MM.1S (cell line): Measurements from ENCODE around the gene ILF3.

Source experiments
- DNase-seq: peaks from one replicate; pipeline ENCODE4 v3.0.0-alpha.2; 2015
- H2AFZ ChIP-seq: fragments of 300-600 bp; sonication (generic); 2 replicates; pipeline ENCODE4 v1.6.0; 2016; ENCODE audit warnings: antibody characterized with exemption, low read length
- H3F3A ChIP-seq: fragments of 300-600 bp; sonication (generic); 2 replicates; pipeline ENCODE4 v1.6.1; 2016; ENCODE audit warnings: mild to moderate bottlenecking, antibody characterized with exemption, low read length, moderate library complexity, mixed read lengths; ENCODE audit not compliant: insufficient read depth
- H3K27ac ChIP-seq: fragments of 300-600 bp; sonication (generic); 2 replicates; pipeline ENCODE4 v1.5.1; 2016; ENCODE audit warnings: mild to moderate bottlenecking, low read length
- H3K27me3 ChIP-seq: fragments of 300-600 bp; sonication (generic); replicated peaks from 2 replicates; pipeline ENCODE4 v1.6.0; 2016; ENCODE audit warnings: low read length; ENCODE audit not compliant: insufficient read depth
- H3K36me3 ChIP-seq: fragments of 300-600 bp; sonication (generic); replicated peaks from 2 replicates; pipeline ENCODE4 v1.6.1; 2016; ENCODE audit warnings: mild to moderate bottlenecking, low read length, mixed read lengths; ENCODE audit not compliant: insufficient read depth
- H3K4me1 ChIP-seq: fragments of 300-600 bp; sonication (generic); 2 replicates; pipeline ENCODE4 v1.6.1; 2016; ENCODE audit warnings: low read length, mixed read lengths
- H3K4me2 ChIP-seq: fragments of 300-600 bp; sonication (generic); 2 replicates; pipeline ENCODE4 v1.6.0; 2016; ENCODE audit warnings: low read depth, low read length
- H3K4me3 ChIP-seq: fragments of 300-600 bp; sonication (generic); 2 replicates; pipeline ENCODE4 v1.5.1; 2016; ENCODE audit warnings: low read length, mixed read lengths
- H3K79me2 ChIP-seq: fragments of 300-600 bp; sonication (generic); 2 replicates; pipeline ENCODE4 v1.6.1; 2016; ENCODE audit warnings: mixed run types, low read length, mixed read lengths
- H3K9ac ChIP-seq: fragments of 300-600 bp; sonication (generic); 2 replicates; pipeline ENCODE4 v1.6.1; 2016; ENCODE audit warnings: low read length, mixed read lengths
- H3K9me2 ChIP-seq: fragments of 300-600 bp; sonication (generic); replicated peaks from 2 replicates; pipeline ENCODE4 v1.6.1; 2016; ENCODE audit warnings: mild to moderate bottlenecking, low read length, mixed read lengths; ENCODE audit not compliant: insufficient read depth
- H3K9me3 ChIP-seq: fragments of 300-600 bp; sonication (generic); replicated peaks from 2 replicates; pipeline ENCODE4 v1.6.1; 2016; ENCODE audit warnings: mild to moderate bottlenecking, low read length, mixed read lengths; ENCODE audit not compliant: insufficient read depth
- H4K20me1 ChIP-seq: fragments of 300-600 bp; sonication (generic); 2 replicates; pipeline ENCODE4 v1.6.1; 2016; ENCODE audit warnings: mild to moderate bottlenecking, low read length, moderate library complexity, mixed read lengths; ENCODE audit not compliant: insufficient read depth
- EZH2 ChIP-seq: fragments of 300-600 bp; sonication (generic); optimal IDR thresholded peaks from 2 replicates; pipeline ENCODE3; 2017; ENCODE audit warnings: low read depth, mild to moderate bottlenecking, antibody characterized with exemption, low read length, mixed read lengths
- EZH2phosphoT487 ChIP-seq: fragments of 300-600 bp; sonication (generic); IDR thresholded peaks from 2 replicates; pipeline ENCODE4 v1.6.1; 2018; ENCODE audit warnings: antibody characterized with exemption, low read length
- TF ChIP-seq, protein P1 (sequence below): fragments of 300-600 bp; sonication (generic); IDR thresholded peaks from 2 replicates; pipeline ENCODE4 v1.5.1; 2016; ENCODE audit warnings: antibody characterized with exemption, low read length, mixed read lengths

Gene ILF3

DNA sequence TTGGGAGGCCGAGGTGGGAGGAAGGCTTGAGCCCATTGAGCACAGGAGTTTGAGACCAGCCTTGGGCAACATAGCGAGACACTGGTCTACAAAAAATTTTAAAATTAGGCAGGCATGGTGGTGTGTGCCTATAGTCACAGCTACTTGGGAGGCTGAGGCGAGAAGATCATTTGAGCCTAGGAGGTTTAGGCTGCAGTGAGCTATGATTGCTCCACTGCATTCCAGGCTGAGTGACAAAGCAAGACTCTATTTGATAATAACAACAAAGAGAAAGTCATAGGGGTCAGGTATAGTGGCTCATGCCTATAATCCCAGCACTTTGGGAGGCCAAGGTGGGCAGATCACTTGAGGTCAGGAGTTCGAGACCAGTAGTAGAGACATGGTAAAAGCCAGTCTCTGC, 33.4 kb upstream of the ILF3 start:
- H3K79me2 ChIP-seq = no peaks in the 10 kb centered on the region
- H3K36me3 ChIP-seq = no peaks in the 10 kb centered on the region
- no peaks in the 10 kb centered on the region for H3K27me3 ChIP-seq
- no peaks in the 10 kb centered on the region for H3F3A ChIP-seq
- DNase-seq = no peak
- TF ChIP-seq, protein P1, sequence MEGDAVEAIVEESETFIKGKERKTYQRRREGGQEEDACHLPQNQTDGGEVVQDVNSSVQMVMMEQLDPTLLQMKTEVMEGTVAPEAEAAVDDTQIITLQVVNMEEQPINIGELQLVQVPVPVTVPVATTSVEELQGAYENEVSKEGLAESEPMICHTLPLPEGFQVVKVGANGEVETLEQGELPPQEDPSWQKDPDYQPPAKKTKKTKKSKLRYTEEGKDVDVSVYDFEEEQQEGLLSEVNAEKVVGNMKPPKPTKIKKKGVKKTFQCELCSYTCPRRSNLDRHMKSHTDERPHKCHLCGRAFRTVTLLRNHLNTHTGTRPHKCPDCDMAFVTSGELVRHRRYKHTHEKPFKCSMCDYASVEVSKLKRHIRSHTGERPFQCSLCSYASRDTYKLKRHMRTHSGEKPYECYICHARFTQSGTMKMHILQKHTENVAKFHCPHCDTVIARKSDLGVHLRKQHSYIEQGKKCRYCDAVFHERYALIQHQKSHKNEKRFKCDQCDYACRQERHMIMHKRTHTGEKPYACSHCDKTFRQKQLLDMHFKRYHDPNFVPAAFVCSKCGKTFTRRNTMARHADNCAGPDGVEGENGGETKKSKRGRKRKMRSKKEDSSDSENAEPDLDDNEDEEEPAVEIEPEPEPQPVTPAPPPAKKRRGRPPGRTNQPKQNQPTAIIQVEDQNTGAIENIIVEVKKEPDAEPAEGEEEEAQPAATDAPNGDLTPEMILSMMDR = no peak
- TF ChIP-seq EZH2 = no peak
- TF ChIP-seq EZH2phosphoT487 = no peak
- H4K20me1 ChIP-seq = no peaks in the 10 kb centered on the region
- H3K4me1 ChIP-seq = peaks cover 5% of the 10 kb centered on the region
- no peaks in the 10 kb centered on the region for H3K9me2 ChIP-seq
- H3K4me2 ChIP-seq = no peak overlapping the region
- H3K9ac ChIP-seq = no peak overlapping the region
- no peak overlapping the region for H3K27ac ChIP-seq
- no peak overlapping the region for H3K4me3 ChIP-seq
- H2AFZ ChIP-seq = no peak overlapping the region
- H3K9me3 ChIP-seq = no peaks in the 10 kb centered on the region

DNA sequence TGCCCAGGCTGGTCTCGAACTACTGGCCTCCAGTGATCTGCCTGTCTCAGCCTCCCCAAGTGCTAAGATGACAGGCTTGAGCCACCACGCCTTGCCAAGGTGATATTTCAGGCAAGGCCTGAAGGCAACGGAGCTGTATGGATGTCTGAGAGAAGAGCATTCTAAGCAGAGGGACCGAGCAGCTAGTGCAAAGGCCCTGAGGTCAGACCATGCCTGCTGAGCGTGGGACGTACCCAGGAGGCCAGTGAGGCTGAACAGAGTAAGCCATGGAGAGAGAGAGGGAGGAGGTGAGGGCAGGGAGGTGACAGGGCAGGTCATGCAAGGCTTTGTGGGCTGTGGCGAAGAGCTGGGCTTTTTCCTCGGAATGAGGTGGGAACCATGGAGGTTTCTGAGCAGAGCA, 32.2 kb upstream of the ILF3 start:
- Histone ChIP-seq H3K36me3 (no peaks in the 10 kb centered on the region), H3F3A (no peaks in the 10 kb centered on the region), H3K9ac (no peak overlapping the region), H3K27me3 (no peaks in the 10 kb centered on the region), H3K79me2 (no peaks in the 10 kb centered on the region), H4K20me1 (no peaks in the 10 kb centered on the region), H2AFZ (no peak overlapping the region), H3K9me2 (no peaks in the 10 kb centered on the region), H3K4me3 (no peak overlapping the region), H3K9me3 (no peaks in the 10 kb centered on the region), H3K4me2 (no peak overlapping the region), H3K27ac (no peak overlapping the region), H3K4me1 (peaks cover 5% of the 10 kb centered on the region)
- TF ChIP-seq EZH2phosphoT487 = no peak
- TF ChIP-seq, protein P1 = no peak
- TF ChIP-seq EZH2 = no peak
- no peak for DNase-seq

DNA sequence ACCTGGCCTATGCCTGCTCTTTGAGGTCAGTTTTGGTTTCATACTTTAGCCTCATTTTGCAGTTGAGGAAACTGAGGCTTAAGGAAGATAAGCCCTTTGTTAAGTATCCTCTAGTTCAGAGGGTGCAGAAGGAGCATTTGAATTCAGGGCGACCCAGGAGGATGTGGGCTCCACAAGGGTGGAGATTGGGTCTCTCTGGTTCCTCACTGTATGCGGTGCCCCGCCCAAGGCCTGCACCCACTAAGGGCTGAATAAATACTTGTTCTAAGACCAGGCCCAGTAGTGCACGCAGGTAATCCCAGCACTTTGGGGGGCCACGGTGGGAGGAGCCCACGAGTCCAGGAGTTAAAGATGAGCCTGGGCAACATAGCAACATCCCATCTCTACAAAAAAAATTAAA, 29.6 kb upstream of the ILF3 start:
- Histone ChIP-seq H3K9me3 (no peaks in the 10 kb centered on the region), H2AFZ (no peak overlapping the region), H4K20me1 (no peaks in the 10 kb centered on the region), H3K4me3 (no peak overlapping the region), H3F3A (no peaks in the 10 kb centered on the region), H3K27ac (no peak overlapping the region), H3K9me2 (no peaks in the 10 kb centered on the region), H3K36me3 (no peaks in the 10 kb centered on the region), H3K27me3 (no peaks in the 10 kb centered on the region), H3K9ac (no peak overlapping the region), H3K4me1 (peaks cover 5% of the 10 kb centered on the region), H3K79me2 (no peaks in the 10 kb centered on the region), H3K4me2 (no peak overlapping the region)
- TF ChIP-seq EZH2phosphoT487 (no peak), EZH2 (no peak)
- TF ChIP-seq, protein P1 = no peak
- DNase-seq = no peak
